ENCODE measurements around the gene AR. TPM values are rescaled to one million over a fixed set of nuclear protein-coding genes. Genes with fewer than 3 reads are reported as not detected.

Gene AR
- 2.6 TPM for total RNA-seq (ENCODE audit: insufficient read depth, low replicate concordance)

DNA sequence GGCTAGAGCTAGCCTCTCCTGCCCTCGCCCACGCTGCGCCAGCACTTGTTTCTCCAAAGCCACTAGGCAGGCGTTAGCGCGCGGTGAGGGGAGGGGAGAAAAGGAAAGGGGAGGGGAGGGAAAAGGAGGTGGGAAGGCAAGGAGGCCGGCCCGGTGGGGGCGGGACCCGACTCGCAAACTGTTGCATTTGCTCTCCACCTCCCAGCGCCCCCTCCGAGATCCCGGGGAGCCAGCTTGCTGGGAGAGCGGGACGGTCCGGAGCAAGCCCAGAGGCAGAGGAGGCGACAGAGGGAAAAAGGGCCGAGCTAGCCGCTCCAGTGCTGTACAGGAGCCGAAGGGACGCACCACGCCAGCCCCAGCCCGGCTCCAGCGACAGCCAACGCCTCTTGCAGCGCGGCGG is at the start of gene AR:
TSS of gene AR (plus strand) at position 204 of the 400 bp plus-strand sequence. CDS start 1,126 bp downstream, outside the sequence.
- peak; percentile 64 for DNase-seq (ENCODE audit: low spot score)

DNA sequence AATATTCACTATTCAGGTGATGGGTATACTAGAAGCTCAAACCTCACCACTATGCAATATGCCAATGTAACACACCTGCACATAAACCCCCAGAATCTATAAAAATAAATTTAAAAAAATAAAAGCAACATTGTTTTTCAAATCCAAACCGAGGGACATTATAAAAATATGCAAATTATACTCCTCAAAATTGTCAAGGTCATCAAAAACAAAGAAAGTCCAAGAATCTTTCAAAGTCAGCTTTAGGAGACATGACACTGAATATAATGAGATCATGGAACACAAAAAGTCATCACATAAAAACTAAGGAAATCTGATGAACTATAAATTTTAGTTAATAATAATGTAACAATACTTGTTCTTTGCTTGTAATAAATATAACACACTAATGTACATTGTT is 43.2 kb upstream of the AR start:
- no peak for DNase-seq (ENCODE audit: low spot score)

DNA sequence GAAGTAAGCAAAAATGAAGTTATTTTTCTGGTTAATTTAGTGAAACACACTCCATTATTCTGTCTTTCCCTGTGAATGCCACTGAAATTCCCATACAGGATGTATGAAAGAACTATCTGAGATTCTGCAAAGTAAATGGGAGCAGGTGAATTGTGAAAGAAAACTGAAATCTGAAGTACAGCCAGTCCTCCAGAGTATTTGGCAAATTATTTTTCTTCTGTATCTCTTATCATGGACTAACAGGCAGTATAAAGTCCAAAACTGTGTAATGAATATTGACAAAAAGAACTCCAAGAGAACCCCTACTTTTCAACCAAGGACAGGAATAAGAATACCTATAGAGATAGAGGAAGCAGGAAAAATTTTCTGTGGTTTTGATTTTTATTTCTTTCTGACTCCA is 40.8 kb upstream of the AR start:
- DNase-seq (ENCODE audit: low spot score) = no peak

GRCh38 chrX:67503453-67503852 is 40.4 kb upstream of the AR start:
- DNase-seq (ENCODE audit: low spot score) = no peak

DNA sequence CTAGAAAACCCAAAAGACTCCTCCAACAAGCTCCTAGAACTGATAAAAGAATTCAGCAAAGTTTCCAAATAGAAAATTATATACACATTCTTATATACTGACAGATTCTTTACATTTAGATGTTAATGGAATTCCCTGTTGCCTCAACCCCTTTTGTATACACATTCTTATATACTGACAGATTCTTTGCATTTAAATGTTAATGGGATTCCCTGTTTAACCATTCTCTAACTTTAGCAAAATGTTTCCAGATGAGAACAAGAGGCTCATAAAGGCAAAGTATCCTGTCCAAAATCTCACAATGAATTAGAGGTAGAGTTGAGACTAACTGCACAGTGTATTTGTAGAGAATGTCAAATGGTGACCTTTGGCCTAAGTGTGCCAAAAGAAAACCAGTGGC is 23.1 kb upstream of the AR start:
- DNase-seq (ENCODE audit: low spot score) = no peak

- no peak for DNase-seq (ENCODE audit: low spot score)
Observed at GRCh38 chrX:67523002-67523681, 20.7 kb upstream of the AR start.

DNA sequence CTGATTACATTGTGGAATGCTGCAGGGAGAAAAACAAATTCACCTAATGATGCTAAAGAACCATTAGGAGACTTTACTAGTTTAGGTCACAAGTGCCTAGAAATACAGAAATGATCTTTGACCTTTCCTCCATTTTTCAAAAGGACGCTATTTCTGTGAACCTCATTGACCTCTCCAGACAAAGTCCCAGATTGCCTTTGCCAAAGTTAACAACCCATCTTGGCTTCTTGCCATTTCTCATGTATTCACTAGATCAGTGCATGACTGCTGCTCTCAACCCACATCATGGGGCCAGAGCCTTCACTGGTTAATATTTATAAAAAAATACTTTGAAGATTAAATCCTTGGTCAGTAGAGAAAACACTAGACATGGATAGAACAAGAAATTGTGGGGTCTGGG is 19.9 kb upstream of the AR start:
- DNase-seq (ENCODE audit: low spot score) = no peak

GRCh38 chrX:67524428-67524827 is 19.4 kb upstream of the AR start:
- DNase-seq (ENCODE audit: low spot score) = no peak

DNA sequence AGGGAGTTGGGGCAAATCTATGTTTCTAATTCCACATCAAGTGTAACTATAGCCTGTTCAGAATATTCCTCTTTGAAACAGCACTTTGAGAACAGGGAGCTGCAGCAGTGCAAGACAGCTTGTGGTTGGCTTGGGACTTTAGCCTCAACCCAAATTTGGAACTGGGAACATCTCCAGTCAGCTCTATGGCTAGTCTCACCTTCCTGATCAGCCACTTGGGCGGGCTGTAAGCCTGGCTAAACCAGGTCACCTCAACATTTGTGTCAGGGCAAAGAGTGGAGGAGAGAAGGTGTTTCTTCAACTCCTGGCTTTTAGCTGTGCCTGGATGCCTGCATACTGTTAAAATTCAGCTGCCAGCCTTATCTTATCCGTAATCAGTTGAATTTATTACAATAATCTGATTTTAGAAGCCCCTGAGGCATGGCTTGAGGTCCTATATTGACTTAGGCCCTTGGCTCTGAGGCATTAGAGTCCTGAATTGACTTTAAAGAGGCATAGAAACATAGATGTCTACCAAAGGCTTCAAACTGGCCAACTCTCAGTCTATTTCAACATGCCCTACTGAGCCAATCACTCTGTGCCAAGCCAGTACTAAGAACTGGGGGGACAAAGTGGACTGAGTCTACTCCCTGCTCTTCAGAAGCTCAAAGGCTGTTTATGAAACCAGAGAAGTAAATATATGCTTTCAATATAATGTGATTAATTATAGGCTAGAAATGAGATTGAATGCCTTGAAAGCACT is 18.7 kb upstream of the AR start:
- no peak for DNase-seq (ENCODE audit: low spot score)

- DNase-seq (ENCODE audit: low spot score) = no peak
Observed at GRCh38 chrX:67536564-67536963, 7.3 kb upstream of the AR start.

GRCh38 chrX:67538383-67538782 is 5.4 kb upstream of the AR start:
- DNase-seq (ENCODE audit: low spot score) = no peak

GRCh38 chrX:67544281-67545035 is 637 bp downstream of the AR start:
- no peak for DNase-seq (ENCODE audit: low spot score)

GRCh38 chrX:67545036-67545821 is 1.4 kb downstream of the AR start:
- DNase-seq (ENCODE audit: low spot score) = peak; percentile 30

DNA sequence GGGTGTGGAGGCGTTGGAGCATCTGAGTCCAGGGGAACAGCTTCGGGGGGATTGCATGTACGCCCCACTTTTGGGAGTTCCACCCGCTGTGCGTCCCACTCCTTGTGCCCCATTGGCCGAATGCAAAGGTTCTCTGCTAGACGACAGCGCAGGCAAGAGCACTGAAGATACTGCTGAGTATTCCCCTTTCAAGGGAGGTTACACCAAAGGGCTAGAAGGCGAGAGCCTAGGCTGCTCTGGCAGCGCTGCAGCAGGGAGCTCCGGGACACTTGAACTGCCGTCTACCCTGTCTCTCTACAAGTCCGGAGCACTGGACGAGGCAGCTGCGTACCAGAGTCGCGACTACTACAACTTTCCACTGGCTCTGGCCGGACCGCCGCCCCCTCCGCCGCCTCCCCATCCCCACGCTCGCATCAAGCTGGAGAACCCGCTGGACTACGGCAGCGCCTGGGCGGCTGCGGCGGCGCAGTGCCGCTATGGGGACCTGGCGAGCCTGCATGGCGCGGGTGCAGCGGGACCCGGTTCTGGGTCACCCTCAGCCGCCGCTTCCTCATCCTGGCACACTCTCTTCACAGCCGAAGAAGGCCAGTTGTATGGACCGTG is 2.2 kb downstream of the AR start:
- DNase-seq (ENCODE audit: low spot score) = peak; percentile 21

GRCh38 chrX:67546496-67547423 is 2.9 kb downstream of the AR start:
- no peak for DNase-seq (ENCODE audit: low spot score)

DNA sequence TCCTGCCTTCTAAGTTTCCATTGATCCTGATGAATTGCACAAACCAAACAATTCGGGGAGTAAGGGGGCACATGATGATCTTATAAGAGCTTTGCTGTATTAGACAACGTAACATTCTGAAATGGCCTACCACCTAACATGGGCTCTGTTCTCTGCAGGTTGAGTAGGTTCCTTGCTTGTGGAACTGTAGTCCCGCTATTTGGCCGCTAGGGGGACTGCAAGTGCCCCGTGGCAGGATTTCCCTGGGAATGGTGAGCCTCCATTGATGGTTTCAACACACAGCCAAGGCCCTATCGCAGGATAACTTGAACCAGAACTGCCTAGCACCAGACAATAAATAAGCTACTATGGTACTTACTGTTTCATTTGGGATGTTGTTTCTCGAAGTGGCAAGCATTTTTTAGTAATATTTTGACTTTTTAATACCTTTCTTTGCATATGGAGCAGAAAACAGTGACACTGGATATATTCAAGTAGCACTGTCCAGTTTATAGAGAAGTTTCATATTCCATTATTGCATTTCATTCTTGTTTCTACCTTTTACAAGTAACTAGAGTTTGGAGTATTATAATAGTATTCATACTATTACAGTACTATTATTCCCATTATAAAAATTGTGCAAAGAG is 11.9 kb downstream of the AR start:
- no peak for DNase-seq (ENCODE audit: low spot score)

DNA sequence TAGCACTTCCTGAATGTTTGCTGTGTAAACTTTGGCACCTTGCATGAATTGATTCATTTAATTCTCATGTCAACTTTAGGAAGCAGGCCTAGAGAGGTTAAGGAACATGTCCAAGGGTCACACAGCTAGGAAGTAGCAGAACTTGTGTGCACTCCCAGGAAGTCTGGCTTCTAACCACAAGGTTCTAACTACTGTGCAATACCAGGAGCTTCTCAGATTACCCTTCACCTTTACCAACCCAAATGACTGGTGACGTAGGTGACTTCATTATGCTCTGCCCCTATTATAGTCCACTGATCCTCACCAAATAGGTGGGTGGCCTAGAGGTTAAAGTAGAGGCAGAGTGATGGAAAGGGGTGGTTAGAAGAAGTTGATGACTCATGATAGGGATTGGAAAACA is 14.4 kb downstream of the AR start:
- no peak for DNase-seq (ENCODE audit: low spot score)

DNA sequence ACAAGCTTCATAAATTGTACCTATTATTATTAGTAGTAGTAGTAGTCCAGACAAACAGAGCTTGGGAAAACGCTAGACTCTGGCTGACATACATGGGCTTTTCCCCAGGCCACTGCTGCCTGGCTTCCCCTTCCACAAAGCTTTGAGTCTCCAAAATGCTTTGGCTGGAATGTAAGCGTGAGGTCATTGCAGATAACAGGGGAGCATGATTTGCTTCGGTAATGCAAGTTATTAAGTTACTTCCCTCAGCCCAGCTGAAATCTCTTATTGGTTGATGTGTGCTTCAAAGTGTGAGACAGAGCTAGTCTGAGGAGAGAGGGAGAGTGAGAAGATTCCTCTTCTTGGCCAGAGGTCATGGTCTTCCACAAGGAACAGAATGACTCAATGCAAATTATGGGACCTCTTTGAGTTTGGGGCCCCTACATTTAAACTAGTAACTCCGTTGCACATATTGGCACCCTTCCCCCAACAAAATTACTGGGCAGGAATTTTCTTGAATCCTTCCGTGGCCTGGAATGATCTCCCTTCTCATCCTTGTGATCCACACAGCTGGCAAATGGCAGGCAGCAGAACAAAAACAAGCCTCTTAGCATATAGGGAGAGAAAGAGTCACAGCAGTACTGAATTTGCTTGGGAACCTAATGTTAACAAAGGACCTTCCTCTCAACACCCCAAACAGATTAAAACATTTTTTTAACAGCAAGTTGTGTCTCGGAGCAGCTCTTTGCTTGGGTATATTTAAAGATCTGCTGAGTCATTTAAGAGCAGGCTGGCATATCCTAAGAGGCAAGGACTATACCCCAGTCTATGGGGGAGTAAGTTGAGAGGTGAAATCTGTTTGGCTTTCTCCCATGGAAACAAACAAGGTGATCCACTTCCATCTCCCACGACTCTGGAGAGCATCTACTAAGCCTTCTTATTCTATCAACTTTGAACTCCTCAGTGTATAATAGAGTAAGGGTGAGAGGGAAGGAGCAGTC is 19.9 kb downstream of the AR start:
- DNase-seq (ENCODE audit: low spot score) = peak; percentile 81

DNA sequence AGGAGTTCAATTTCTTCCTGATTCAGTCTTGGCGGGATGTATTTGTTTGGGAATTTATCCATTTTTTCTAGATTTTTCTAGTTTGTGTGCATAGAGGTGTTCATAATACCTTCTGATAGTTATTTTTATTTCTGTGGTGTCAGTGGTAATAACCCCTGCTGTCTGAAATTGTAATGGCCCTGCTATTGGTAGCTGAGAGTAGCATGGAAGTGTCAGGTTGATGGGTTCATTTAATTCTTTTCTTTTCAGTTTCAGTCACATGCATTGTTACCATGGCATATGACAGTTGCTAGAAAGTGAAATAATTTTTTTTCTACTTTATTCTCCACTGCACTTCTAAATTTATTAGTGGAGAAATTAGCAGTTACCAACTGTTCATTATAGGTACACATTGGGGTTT is 20.7 kb downstream of the AR start:
- DNase-seq (ENCODE audit: low spot score) = no peak
